ENCODE results near the gene SLC26A3. TPM values are rescaled to one million over a fixed set of nuclear protein-coding genes. Genes with fewer than 3 reads are reported as not detected.

Gene SLC26A3
- total RNA-seq, 4 donors from 2014 or later = 12.7 TPM; not detected in 3

DNA sequence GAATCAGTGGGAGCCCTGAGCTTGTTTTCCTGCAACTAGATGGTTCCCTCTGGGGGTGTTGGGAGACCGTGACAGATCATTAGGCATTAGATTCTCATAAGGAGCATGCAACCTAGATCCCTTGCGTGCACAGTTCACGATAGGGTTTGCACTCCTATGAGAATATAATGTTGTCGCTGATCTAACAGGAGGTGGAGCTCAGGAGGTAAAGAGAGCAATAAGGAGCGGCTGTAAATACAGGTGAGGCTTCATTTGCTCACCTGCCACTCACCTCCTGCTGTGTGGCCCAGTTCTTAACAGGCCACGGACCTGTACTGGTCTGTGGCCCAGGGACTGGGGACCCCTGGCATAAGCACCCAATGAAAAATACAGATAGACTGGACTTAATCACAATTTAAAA, 10.7 kb downstream of the SLC26A3 start:
- Histone ChIP-seq H3K27ac (no peak overlapping the region), H3K36me3 (no peaks in the 10 kb centered on the region), H3K9me3 (no peaks in the 10 kb centered on the region), H3K4me3 (no peak overlapping the region), H3K4me1 (no peaks in the 10 kb centered on the region), H3K27me3 (no peaks in the 10 kb centered on the region)
- TF ChIP-seq, protein P1, sequence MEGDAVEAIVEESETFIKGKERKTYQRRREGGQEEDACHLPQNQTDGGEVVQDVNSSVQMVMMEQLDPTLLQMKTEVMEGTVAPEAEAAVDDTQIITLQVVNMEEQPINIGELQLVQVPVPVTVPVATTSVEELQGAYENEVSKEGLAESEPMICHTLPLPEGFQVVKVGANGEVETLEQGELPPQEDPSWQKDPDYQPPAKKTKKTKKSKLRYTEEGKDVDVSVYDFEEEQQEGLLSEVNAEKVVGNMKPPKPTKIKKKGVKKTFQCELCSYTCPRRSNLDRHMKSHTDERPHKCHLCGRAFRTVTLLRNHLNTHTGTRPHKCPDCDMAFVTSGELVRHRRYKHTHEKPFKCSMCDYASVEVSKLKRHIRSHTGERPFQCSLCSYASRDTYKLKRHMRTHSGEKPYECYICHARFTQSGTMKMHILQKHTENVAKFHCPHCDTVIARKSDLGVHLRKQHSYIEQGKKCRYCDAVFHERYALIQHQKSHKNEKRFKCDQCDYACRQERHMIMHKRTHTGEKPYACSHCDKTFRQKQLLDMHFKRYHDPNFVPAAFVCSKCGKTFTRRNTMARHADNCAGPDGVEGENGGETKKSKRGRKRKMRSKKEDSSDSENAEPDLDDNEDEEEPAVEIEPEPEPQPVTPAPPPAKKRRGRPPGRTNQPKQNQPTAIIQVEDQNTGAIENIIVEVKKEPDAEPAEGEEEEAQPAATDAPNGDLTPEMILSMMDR (IDR thresholded peaks at IDR 0.05 in 4 of 5, conservative IDR thresholded peaks at IDR 0.05 in 1 of 5) = no peak
- no peak for TF ChIP-seq POLR2A (IDR thresholded peaks at IDR 0.05)
- in situ Hi-C loops (cut with MboI; ENCODE audit: low sequenced_read_pairs in 4 of 4) (no loop called here), intact Hi-C loops (cut with DNase I; ENCODE audit: low total_unique reads) (no loop called here)
- no peak for DNase-seq
- ATAC-seq = no peak

DNA sequence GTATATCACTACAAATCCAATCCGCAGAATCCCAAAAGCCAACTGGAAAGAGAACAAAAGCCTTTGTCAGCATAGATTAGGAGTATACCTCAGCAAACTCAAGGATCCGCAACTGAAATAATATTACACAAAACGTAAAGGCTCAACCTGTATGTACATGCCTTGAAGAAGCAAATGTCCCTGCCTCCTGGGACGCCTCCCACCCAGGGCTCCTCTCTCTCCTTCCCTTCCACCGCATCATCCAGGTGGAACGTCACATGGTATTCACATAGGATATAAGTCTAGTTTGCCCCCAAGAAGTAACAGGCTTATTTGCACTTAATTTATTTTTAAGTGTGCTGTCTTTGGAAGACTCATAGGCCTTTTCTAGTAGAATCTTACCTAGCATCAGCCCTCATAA, 13.4 kb downstream of the SLC26A3 start:
- Histone ChIP-seq H3K9me3 (no peaks in the 10 kb centered on the region), H3K27ac (no peak overlapping the region), H3K4me1 (peaks cover 0 to 13% of the 10 kb centered on the region in 2 donors), H3K36me3 (no peaks in the 10 kb centered on the region), H3K27me3 (no peaks in the 10 kb centered on the region), H3K4me3 (no peak overlapping the region)
- TF ChIP-seq POLR2A (IDR thresholded peaks at IDR 0.05) = no peak
- TF ChIP-seq, protein P1 (IDR thresholded peaks at IDR 0.05 in 4 of 5, conservative IDR thresholded peaks at IDR 0.05 in 1 of 5) = no peak
- intact Hi-C loops (cut with DNase I; ENCODE audit: low total_unique reads) = no loop called here
- ATAC-seq (no peak), DNase-seq (no peak)
- in situ Hi-C loops (cut with MboI; ENCODE audit: low sequenced_read_pairs in 4 of 4) = no loop called here

DNA sequence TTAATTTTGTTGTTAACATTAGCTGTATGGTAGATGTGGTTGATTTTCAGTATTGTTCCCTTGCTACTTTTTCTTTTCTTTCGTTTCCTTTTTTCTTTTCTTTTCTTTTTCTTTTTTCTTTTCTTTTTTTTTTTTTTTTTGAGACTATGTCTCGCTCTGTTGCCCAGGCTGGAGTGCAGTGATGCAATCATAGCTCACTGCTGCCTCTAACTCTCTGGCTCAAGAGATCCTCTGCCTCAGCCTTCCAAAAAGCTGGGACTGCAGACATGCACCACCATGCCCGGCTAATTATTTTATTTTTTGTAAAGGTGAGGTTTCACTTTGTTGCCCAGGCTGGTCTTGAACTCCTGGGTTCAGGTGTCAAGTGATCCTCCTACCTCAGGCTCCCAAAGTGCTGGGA, 14.4 kb downstream of the SLC26A3 start:
- intact Hi-C loops (cut with DNase I; ENCODE audit: low total_unique reads) (no loop called here), in situ Hi-C loops (cut with MboI; ENCODE audit: low sequenced_read_pairs in 4 of 4) (no loop called here)
- DNase-seq = no peak
- no peak for ATAC-seq
- H3K4me1 ChIP-seq = peaks cover 0 to 13% of the 10 kb centered on the region in 2 donors
- no peak overlapping the region for H3K27ac ChIP-seq
- TF ChIP-seq, protein P1 (IDR thresholded peaks at IDR 0.05 in 4 of 5, conservative IDR thresholded peaks at IDR 0.05 in 1 of 5) = no peak
- no peak for TF ChIP-seq POLR2A (IDR thresholded peaks at IDR 0.05)
- H3K27me3 ChIP-seq = no peaks in the 10 kb centered on the region
- H3K9me3 ChIP-seq = no peaks in the 10 kb centered on the region
- H3K4me3 ChIP-seq = no peak overlapping the region
- H3K36me3 ChIP-seq = no peaks in the 10 kb centered on the region

DNA sequence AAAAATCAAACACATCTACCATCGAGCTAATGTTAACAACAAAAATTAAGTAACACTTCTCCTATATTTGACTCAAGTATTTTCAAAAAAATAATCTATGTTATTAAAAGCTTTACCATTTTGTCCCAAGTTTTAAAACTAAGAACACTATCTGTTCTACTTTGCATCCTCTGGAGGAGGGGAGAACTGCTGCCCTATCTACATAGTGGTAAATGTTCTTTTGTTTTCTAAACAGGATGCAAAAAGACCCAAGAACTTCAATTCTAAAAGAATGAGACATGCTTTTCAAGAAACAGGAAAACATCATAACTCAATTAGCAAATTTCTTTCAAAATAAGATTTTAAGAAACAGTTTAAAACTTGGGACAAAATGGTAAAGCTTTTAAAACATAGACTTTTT, 14.8 kb downstream of the SLC26A3 start:
- intact Hi-C loops (cut with DNase I; ENCODE audit: low total_unique reads) (no loop called here), in situ Hi-C loops (cut with MboI; ENCODE audit: low sequenced_read_pairs in 4 of 4) (no loop called here)
- TF ChIP-seq, protein P1 (IDR thresholded peaks at IDR 0.05 in 4 of 5, conservative IDR thresholded peaks at IDR 0.05 in 1 of 5) = no peak
- no peak for TF ChIP-seq POLR2A (IDR thresholded peaks at IDR 0.05)
- Histone ChIP-seq H3K4me1 (peaks cover 0 to 13% of the 10 kb centered on the region in 2 donors), H3K27ac (no peak overlapping the region), H3K4me3 (no peak overlapping the region), H3K27me3 (no peaks in the 10 kb centered on the region), H3K9me3 (no peaks in the 10 kb centered on the region), H3K36me3 (no peaks in the 10 kb centered on the region)
- DNase-seq (no peak), ATAC-seq (no peak)

DNA sequence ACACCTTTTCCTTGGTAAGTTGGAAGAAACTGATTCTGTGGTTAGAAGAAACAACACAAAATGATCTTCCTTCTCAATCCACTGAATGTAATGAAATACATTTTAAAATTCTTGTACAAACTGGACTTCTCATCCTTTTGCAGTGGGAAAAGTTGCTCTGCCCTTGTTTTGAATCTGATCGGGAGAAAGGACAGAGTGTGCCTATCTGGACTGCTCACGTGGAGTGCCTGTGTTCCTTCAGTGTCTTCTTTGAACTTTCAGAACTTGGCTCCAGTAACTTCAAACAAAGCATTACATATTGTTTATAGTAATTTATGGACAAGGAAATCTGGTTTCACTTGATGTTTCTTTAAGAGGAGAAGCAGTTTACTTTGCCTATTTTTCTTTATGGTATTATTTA, 17.1 kb downstream of the SLC26A3 start:
- ATAC-seq (peak in 1 of 2 donors; percentile 86), DNase-seq (peak in 1 of 2 donors; percentile 13)
- in situ Hi-C loops (cut with MboI; ENCODE audit: low sequenced_read_pairs in 4 of 4) = no loop called here
- intact Hi-C loops (cut with DNase I; ENCODE audit: low total_unique reads) = no loop called here
- Histone ChIP-seq H3K4me3 (no peak overlapping the region), H3K27ac (no peak overlapping the region), H3K4me1 (peaks cover 0 to 13% of the 10 kb centered on the region in 2 donors), H3K9me3 (no peaks in the 10 kb centered on the region), H3K27me3 (no peaks in the 10 kb centered on the region), H3K36me3 (no peaks in the 10 kb centered on the region)
- TF ChIP-seq, protein P1 (IDR thresholded peaks at IDR 0.05 in 4 of 5, conservative IDR thresholded peaks at IDR 0.05 in 1 of 5) = no peak
- TF ChIP-seq POLR2A (IDR thresholded peaks at IDR 0.05) = no peak
